ENCODE results near the gene ARHGEF4.
"Not testable (repeated sequence)": the region's sequence is repeated elsewhere in the genome, so short reads cannot be mapped to it uniquely, and the experiment has no call there.

ARHGEF4 gene

GRCh38 chr2:131068172-131068571, 231.5 kb downstream of the ARHGEF4 start:
- H3K9me3 ChIP-seq (ENCODE audit: control insufficient read depth, insufficient read depth, low read length); H3K27me3 ChIP-seq (ENCODE audit: control insufficient read depth, insufficient read depth, low read length); H3K4me3 ChIP-seq (ENCODE audit: low read depth, low read length); H3K4me1 ChIP-seq (ENCODE audit: control insufficient read depth, insufficient read depth, low read length); H3K9ac ChIP-seq (ENCODE audit: low read depth, low read length): not testable (repeated sequence)
- H3K36me3 ChIP-seq (ENCODE audit: control insufficient read depth, insufficient read depth, low read length): peaks cover 23% of the 10 kb centered on the region

- H3K4me3 ChIP-seq (ENCODE audit: low read depth, low read length); H3K27me3 ChIP-seq (ENCODE audit: control insufficient read depth, insufficient read depth, low read length); H3K9ac ChIP-seq (ENCODE audit: low read depth, low read length); H3K4me1 ChIP-seq (ENCODE audit: control insufficient read depth, insufficient read depth, low read length); H3K9me3 ChIP-seq (ENCODE audit: control insufficient read depth, insufficient read depth, low read length): not testable (repeated sequence)
- H3K36me3 ChIP-seq (ENCODE audit: control insufficient read depth, insufficient read depth, low read length): peaks cover 39% of the 10 kb centered on the region
Observed at GRCh38 chr2:131075578-131075977, 238.9 kb downstream of the ARHGEF4 start.

- H3K9me3 ChIP-seq (ENCODE audit: control insufficient read depth, insufficient read depth, low read length): no peaks in the 10 kb centered on the region
- H3K36me3 ChIP-seq (ENCODE audit: control insufficient read depth, insufficient read depth, low read length): peaks cover 41% of the 10 kb centered on the region
- H3K4me1 ChIP-seq (ENCODE audit: control insufficient read depth, insufficient read depth, low read length): peaks cover 4% of the 10 kb centered on the region
- no peak overlapping the region for H3K9ac ChIP-seq (ENCODE audit: low read depth, low read length)
- no peak overlapping the region for H3K4me3 ChIP-seq (ENCODE audit: low read depth, low read length)
- H3K27me3 ChIP-seq (ENCODE audit: control insufficient read depth, insufficient read depth, low read length): no peaks in the 10 kb centered on the region
Observed at GRCh38 chr2:131076707-131077106, 240.0 kb downstream of the ARHGEF4 start.

GRCh38 chr2:131077182-131077846, 240.6 kb downstream of the ARHGEF4 start:
- Histone ChIP-seq H3K4me1 (ENCODE audit: control insufficient read depth, insufficient read depth, low read length) (peaks cover 10% of the 10 kb centered on the region), H3K27me3 (ENCODE audit: control insufficient read depth, insufficient read depth, low read length) (no peaks in the 10 kb centered on the region), H3K9ac (ENCODE audit: low read depth, low read length) (no peak overlapping the region), H3K9me3 (ENCODE audit: control insufficient read depth, insufficient read depth, low read length) (no peaks in the 10 kb centered on the region), H3K4me3 (ENCODE audit: low read depth, low read length) (no peak overlapping the region), H3K36me3 (ENCODE audit: control insufficient read depth, insufficient read depth, low read length) (peaks cover 41% of the 10 kb centered on the region)

GRCh38 chr2:131077966-131078365, 241.3 kb downstream of the ARHGEF4 start:
- Histone ChIP-seq H3K9me3 (ENCODE audit: control insufficient read depth, insufficient read depth, low read length) (no peaks in the 10 kb centered on the region), H3K4me3 (ENCODE audit: low read depth, low read length) (no peak overlapping the region), H3K4me1 (ENCODE audit: control insufficient read depth, insufficient read depth, low read length) (peaks cover 10% of the 10 kb centered on the region), H3K36me3 (ENCODE audit: control insufficient read depth, insufficient read depth, low read length) (peaks cover 44% of the 10 kb centered on the region), H3K9ac (ENCODE audit: low read depth, low read length) (no peak overlapping the region), H3K27me3 (ENCODE audit: control insufficient read depth, insufficient read depth, low read length) (no peaks in the 10 kb centered on the region)

- not testable (repeated sequence) for H3K27me3 ChIP-seq (ENCODE audit: control insufficient read depth, insufficient read depth, low read length); H3K9me3 ChIP-seq (ENCODE audit: control insufficient read depth, insufficient read depth, low read length); H3K9ac ChIP-seq (ENCODE audit: low read depth, low read length); H3K4me3 ChIP-seq (ENCODE audit: low read depth, low read length)
- Histone ChIP-seq H3K4me1 (ENCODE audit: control insufficient read depth, insufficient read depth, low read length) (peaks cover 10% of the 10 kb centered on the region), H3K36me3 (ENCODE audit: control insufficient read depth, insufficient read depth, low read length) (peaks cover 40% of the 10 kb centered on the region)
Observed at GRCh38 chr2:131079931-131080330, 243.2 kb downstream of the ARHGEF4 start.

- no peaks in the 10 kb centered on the region for H3K27me3 ChIP-seq (ENCODE audit: control insufficient read depth, insufficient read depth, low read length)
- peaks cover 10% of the 10 kb centered on the region for H3K4me1 ChIP-seq (ENCODE audit: control insufficient read depth, insufficient read depth, low read length)
- H3K4me3 ChIP-seq (ENCODE audit: low read depth, low read length): no peak overlapping the region
- H3K36me3 ChIP-seq (ENCODE audit: control insufficient read depth, insufficient read depth, low read length): peaks cover 33% of the 10 kb centered on the region
- H3K9me3 ChIP-seq (ENCODE audit: control insufficient read depth, insufficient read depth, low read length): no peaks in the 10 kb centered on the region
- H3K9ac ChIP-seq (ENCODE audit: low read depth, low read length): no peak overlapping the region
Observed at GRCh38 chr2:131081190-131081589, 244.5 kb downstream of the ARHGEF4 start.

GRCh38 chr2:131085646-131086045, 248.9 kb downstream of the ARHGEF4 start:
- no peaks in the 10 kb centered on the region for H3K9me3 ChIP-seq (ENCODE audit: control insufficient read depth, insufficient read depth, low read length)
- H3K4me1 ChIP-seq (ENCODE audit: control insufficient read depth, insufficient read depth, low read length): peaks cover 10% of the 10 kb centered on the region
- no peaks in the 10 kb centered on the region for H3K27me3 ChIP-seq (ENCODE audit: control insufficient read depth, insufficient read depth, low read length)
- peaks cover 20% of the 10 kb centered on the region for H3K36me3 ChIP-seq (ENCODE audit: control insufficient read depth, insufficient read depth, low read length)
- H3K4me3 ChIP-seq (ENCODE audit: low read depth, low read length): no peak overlapping the region
- H3K9ac ChIP-seq (ENCODE audit: low read depth, low read length): no peak overlapping the region

- Histone ChIP-seq H3K36me3 (ENCODE audit: control insufficient read depth, insufficient read depth, low read length) (peaks cover 5% of the 10 kb centered on the region), H3K9me3 (ENCODE audit: control insufficient read depth, insufficient read depth, low read length) (no peaks in the 10 kb centered on the region), H3K27me3 (ENCODE audit: control insufficient read depth, insufficient read depth, low read length) (no peaks in the 10 kb centered on the region), H3K4me1 (ENCODE audit: control insufficient read depth, insufficient read depth, low read length) (no peaks in the 10 kb centered on the region), H3K9ac (ENCODE audit: low read depth, low read length) (peak overlapping the region; percentile 92), H3K4me3 (ENCODE audit: low read depth, low read length) (peak overlapping the region; percentile 84)
Observed at GRCh38 chr2:131092458-131093005, 255.8 kb downstream of the ARHGEF4 start.

GRCh38 chr2:131093006-131093695, 256.4 kb downstream of the ARHGEF4 start, which contains the start of gene FAM168B:
TSS of gene FAM168B (minus strand) at chr2:131093460. CDS start at chr2:131082646, 10,814 bp downstream.
- H3K9me3 ChIP-seq (ENCODE audit: control insufficient read depth, insufficient read depth, low read length): no peaks in the 10 kb centered on the region
- peak within 1 kb of the TSS; percentile 84 for H3K4me3 ChIP-seq (ENCODE audit: low read depth, low read length)
- H3K27me3 ChIP-seq (ENCODE audit: control insufficient read depth, insufficient read depth, low read length): no peaks in the 10 kb centered on the region
- no peaks in the 10 kb centered on the region for H3K36me3 ChIP-seq (ENCODE audit: control insufficient read depth, insufficient read depth, low read length)
- peak within 1 kb of the TSS; percentile 92 for H3K9ac ChIP-seq (ENCODE audit: low read depth, low read length)
- no peaks in the 10 kb centered on the region for H3K4me1 ChIP-seq (ENCODE audit: control insufficient read depth, insufficient read depth, low read length)

- Histone ChIP-seq H3K36me3 (ENCODE audit: control insufficient read depth, insufficient read depth, low read length) (no peaks in the 10 kb centered on the region), H3K4me3 (ENCODE audit: low read depth, low read length) (peak overlapping the region; percentile 84), H3K27me3 (ENCODE audit: control insufficient read depth, insufficient read depth, low read length) (no peaks in the 10 kb centered on the region), H3K4me1 (ENCODE audit: control insufficient read depth, insufficient read depth, low read length) (no peaks in the 10 kb centered on the region), H3K9me3 (ENCODE audit: control insufficient read depth, insufficient read depth, low read length) (no peaks in the 10 kb centered on the region), H3K9ac (ENCODE audit: low read depth, low read length) (peak overlapping the region; percentile 73)
Observed at GRCh38 chr2:131093696-131094462, 257.2 kb downstream of the ARHGEF4 start.

All from iPS-15b (cell line).